GM18526 (cell line): ENCODE data around the gene TOMM40.
"Not testable (repeated sequence)": the region's sequence is repeated elsewhere in the genome, so short reads cannot be mapped to it uniquely, and the experiment has no call there.

ENCODE experiments used
- POLR2A ChIP-seq: IDR thresholded peaks from 3 replicates; pipeline ENCODE4 v1.6.1; 2011; ENCODE audit not compliant: insufficient read length; ENCODE audit errors: extremely low read depth

Gene TOMM40

GRCh38 chr19:44908836-44909261, 17.8 kb downstream of the TOMM40 start:
- TF ChIP-seq POLR2A = no peak

DNA sequence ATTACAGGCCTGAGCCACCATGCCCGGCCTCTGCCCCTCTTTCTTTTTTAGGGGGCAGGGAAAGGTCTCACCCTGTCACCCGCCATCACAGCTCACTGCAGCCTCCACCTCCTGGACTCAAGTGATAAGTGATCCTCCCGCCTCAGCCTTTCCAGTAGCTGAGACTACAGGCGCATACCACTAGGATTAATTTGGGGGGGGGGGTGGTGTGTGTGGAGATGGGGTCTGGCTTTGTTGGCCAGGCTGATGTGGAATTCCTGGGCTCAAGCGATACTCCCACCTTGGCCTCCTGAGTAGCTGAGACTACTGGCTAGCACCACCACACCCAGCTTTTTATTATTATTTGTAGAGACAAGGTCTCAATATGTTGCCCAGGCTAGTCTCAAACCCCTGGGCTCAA, 18.7 kb downstream of the TOMM40 start:
- no peak for TF ChIP-seq POLR2A

DNA sequence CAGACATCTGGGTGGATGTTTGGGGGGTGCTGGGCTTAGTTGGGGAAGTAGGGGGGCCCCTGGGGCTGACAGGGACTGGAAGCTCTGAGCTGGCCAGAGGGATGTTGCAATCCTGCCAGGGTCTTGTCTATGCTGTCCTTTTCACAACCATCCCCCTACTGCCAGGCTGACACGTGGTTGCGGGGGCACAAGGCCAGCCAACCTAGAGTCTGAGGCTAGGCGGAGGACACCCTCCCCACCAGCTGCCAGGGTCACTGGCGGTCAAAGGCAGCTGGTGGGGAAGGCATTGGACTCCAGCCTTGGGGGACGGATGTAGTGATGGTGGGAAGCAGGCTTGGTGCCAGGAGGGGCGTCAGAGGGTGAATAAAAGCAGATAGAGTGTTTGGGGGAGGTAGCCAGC, 21.8 kb downstream of the TOMM40 start:
- TF ChIP-seq POLR2A = no peak

DNA sequence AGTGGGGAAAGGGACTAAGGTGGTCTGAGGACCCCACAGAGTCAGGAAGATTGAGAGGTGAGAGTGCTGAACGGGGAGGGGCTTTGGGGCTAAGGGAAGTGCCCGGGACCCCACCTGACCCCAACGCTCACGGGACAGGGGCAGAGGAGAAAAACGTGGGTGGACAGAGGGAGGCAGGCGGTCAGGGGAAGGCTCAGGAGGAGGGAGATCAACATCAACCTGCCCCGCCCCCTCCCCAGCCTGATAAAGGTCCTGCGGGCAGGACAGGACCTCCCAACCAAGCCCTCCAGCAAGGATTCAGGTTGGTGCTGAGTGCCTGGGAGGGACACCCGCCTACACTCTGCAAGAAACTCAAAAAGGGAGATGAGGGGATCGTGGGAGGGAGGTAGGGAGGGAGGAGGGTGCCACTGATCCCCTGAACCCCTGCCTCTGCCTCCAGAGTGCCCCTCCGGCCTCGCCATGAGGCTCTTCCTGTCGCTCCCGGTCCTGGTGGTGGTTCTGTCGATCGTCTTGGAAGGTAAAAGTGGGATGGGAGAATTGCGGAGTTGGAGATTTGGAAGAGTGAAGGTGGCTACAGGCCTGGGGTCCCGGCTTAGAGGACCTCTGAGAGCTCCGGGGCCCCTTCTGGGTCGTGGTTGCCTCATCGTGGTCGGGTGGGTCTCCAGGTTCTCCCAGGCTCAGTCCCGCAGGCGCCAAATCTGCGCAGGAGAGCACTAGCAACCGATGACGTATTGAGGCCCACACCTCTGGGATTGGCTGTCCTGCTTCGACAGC, 23.6 kb downstream of the TOMM40 start, which contains the start of gene APOC1:
APOC1 (plus strand) TSS at position 176 of the 774 bp plus-strand sequence; CDS start at position 460, 284 bp downstream.
- not testable (repeated sequence) for TF ChIP-seq POLR2A

GRCh38 chr19:44924243-44924725, 33.2 kb downstream of the TOMM40 start:
- TF ChIP-seq POLR2A = no peak

- no peak for TF ChIP-seq POLR2A
Measured at GRCh38 chr19:44925114-44925891, 34.2 kb downstream of the TOMM40 start.

DNA sequence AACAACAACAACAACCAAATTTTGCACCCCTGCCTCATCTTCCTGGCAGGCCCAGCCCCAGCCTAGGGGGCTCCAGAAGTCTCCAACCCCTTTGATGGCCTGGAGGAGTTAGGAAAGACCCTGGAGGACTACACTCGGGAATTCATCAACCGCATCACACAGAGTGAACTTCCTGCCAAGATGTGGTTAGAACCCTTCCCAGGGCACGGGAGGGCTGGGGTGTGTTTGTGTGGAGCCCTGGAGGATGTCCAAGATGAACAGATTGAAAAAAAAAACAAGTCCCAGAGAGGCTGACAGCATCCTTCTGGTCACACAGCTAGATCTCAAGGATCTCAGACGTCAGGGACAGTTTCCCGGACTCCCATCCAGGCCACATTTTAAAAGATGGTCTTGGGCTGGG, 36.7 kb downstream of the TOMM40 start:
- TF ChIP-seq POLR2A = no peak

DNA sequence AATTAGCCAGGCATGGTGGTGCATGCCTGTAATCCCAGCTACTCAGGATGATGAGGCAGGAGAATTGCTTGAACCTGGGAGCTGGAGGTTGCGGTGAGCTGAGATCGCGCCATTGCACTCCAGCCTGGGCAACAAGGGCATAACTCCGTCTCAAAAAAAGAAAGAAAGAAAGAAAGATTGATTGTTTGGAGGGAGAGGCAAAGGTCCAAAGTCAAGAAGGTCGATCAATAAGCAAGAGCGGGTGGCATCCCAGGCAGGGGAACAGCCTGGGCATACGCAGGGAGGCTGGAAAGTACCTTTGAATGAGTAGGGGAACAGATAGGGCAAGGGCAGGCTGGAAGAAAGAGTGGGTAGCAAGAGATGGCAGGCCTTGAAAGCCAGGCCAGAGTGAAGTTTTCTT, 39.0 kb downstream of the TOMM40 start:
- TF ChIP-seq POLR2A = no peak

DNA sequence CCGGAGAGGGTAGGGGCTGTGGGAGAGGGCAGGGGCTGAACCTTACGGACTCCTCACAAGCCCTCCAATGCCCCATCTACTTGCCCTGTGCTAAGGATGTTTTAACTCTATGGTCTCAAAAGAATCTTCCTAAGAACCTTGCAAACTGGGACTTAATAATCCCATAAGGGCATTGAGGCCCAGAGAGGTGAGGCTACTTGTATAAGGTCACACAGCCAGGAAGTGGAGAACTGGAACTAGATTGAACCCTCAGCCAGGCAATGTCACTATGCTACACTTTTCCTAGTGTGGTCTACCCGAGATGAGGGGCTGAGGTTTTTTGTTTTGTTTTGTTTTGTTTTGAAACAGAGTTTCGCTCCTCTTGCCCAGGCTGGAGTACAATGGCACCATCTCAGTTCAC, 40.5 kb downstream of the TOMM40 start:
- TF ChIP-seq POLR2A = no peak

- no peak for TF ChIP-seq POLR2A
Measured at GRCh38 chr19:44939668-44940067, 48.6 kb downstream of the TOMM40 start.

- no peak for TF ChIP-seq POLR2A
Measured at GRCh38 chr19:44942067-44942571, 51.1 kb downstream of the TOMM40 start, which contains the start of gene APOC4. TSS of gene APOC4 (plus strand) at chr19:44942237. CDS start at chr19:44942278, 41 bp downstream.

DNA sequence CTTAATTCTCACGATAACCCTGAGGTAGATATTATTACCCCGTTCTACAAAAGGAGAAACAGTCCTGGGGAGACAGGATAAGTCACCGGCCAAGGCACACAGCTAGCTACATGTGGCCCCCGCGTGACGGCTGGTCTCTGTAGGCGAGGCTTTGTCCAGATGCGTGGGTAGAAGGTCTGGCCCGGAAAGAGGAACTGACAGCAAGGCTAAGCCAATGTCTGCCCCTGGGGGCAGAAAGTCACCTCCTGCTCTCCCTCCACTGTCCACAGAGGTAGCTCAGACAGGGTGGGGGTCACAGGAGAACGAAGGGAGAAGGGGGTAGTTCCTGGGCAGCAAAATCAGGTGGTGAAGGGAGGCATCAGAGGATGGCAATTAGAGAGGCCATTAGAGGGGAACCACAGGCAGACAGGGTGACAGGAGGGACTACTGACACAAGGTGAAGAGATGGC, 52.8 kb downstream of the TOMM40 start:
- TF ChIP-seq POLR2A = no peak

DNA sequence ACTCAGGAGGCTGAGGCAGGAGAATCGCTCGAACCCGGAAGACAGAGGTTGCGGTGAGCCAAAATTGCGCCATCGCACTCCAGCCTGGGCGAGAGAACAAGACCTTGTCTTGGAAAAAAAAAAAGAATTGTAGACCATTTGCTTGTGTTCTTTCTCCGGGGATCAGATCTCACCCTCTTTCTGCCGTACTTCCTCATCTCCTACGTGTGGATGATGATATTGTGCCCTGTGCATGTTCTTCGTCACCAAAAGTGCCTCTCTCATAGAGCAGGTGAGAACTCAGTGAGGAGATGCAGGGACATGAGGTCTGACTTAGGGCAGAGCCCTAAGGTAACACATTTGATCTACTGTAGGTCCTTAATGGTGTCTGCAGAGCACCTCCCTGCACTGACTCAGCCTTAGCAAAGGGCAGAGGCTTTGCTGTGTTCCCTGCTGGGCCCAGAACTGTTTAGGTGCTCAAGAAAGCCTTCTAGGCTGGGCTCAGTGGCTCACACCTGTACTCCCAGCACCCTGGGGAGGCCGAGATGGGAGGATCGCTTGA, 56.1 kb downstream of the TOMM40 start:
- no peak for TF ChIP-seq POLR2A

DNA sequence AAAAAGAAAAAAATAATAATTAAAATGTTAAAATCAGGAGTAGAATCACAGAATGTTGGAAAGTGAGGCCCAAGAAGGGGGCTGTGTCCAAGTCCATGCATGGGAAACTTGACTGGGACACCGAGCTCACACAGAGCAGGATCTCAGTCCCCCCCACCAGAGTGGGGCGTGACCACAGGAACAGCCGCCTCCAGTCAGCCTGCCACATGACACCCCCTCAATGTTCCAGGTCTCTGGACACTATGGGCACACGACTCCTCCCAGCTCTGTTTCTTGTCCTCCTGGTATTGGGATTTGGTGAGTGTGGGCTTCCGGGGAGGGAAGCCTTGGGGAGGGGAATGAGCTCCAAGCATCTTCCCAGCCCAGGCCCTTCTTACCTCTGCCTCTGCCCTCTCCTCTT, 57.2 kb downstream of the TOMM40 start:
- no peak for TF ChIP-seq POLR2A

GRCh38 chr19:44948763-44949374, 57.8 kb downstream of the TOMM40 start:
- no peak for TF ChIP-seq POLR2A
